HG02938 (cell line): Measurements from ENCODE around the gene SRPK3.

ENCODE experiments used
- ATAC-seq: cut with Tn5 transposase; IDR thresholded peaks from one replicate; pipeline ENCODE4 v1.9.1; 2021; ENCODE audit warnings: mild to moderate bottlenecking, moderate library complexity; ENCODE audit not compliant: unreplicated experiment

SRPK3 gene

DNA sequence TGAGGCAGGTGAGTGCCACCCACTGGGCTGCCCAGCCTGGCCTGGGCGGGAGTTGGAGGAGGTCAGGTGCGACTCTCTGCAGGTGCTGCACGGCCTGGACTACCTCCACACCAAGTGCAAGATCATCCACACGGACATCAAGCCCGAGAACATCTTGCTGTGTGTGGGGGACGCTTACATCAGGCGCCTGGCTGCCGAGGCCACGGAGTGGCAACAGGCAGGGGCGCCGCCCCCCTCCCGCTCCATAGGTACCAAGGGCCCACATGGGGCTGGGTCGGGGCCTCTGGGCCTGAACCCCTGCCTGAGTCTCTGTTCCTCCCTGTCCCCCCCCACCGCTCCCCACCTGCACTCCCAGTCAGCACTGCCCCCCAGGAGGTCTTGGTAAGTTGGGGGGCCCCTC, 2.0 kb downstream of the SRPK3 start:
- ATAC-seq = no peak

DNA sequence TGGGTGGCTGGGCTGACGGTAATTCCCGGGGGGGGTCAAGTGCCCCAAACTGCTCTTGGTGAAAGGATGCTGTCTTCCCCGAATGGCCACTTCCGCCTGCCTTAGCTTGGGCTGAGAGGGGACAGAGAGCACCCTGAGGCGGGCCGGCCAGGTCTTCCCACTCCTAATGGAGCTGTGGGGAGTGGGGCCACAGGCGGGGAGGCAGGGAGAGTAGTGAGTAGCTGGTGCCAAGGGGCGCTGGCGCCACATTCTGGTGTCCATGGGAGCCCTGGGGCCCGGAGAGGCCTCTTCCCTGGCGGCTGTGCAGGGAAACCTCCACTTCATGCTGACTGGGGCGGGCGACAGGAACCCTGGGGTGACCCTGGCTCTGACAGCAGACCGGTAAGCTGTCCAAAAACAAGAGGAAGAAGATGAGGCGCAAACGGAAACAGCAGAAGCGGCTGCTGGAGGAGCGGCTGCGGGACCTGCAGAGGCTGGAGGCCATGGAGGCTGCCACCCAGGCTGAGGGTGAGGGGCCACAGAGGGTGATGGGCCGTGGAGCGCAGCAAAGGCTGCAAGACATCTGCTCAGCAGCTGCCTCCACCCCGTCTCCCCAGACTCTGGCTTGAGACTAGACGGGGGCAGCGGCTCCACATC, 2.7 kb downstream of the SRPK3 start:
- no peak for ATAC-seq

- no peak for ATAC-seq
These were observed 3.6 kb downstream of the SRPK3 start for GRCh38 chrX:153784325-153784967.

- no peak for ATAC-seq
These were observed 5.8 kb downstream of the SRPK3 start for GRCh38 chrX:153786669-153787068.

DNA sequence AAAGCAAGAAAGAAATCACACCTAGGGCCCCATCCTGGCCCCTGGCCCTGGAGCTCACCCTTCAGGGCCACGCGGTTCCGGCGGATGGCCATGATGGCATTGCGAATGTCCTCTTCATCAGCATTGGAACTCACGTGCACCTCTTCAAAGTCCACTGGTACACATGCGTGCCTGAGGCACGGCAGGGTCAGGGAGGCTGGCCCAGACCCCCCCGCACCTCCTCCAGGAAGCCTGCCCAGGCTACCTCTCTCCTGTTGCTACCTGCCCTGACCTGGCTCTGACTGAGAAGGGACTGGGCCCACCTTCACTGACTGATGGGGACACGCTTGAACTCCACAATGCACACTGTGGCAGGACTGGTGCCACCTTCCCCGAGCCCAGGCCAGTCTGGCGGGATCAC, 8.8 kb downstream of the SRPK3 start:
- ATAC-seq = no peak

DNA sequence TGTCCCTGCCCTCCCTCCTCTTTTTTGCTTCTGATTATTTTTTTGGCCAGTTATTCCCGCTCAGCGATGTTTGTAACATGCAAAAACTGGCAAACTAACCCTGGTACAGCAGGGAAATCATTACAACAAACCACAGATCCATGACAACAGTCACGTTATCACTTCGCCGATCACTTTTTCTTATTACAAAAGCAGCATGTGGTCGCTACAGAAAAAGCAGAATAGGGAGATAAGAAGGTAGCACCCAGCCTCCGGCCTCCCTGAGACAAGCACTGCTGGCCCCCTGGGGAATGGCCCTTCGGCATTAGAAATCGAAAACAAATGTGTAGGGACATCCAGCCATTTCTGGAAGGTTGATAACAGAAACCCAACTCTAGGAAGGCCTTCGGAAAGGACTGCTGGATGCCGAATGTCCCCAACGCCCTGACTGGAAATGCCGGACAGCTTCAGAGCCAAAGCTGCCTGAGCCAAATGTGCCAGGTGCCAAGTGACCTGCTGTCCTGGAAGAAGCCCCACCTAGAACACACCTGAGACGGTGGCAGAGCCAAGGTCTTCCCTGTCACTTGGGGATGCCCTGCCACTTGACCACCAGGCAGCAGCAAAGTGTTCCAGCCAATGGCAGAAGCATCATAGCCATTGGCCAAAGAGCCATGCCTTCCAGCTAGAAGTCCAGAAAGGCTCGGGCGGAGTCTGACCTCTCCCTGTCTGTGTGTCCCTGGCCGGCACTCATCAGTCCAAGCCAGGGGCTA, 10.4 kb downstream of the SRPK3 start:
- no peak for ATAC-seq

GRCh38 chrX:153792368-153792767, 11.5 kb downstream of the SRPK3 start:
- no peak for ATAC-seq

DNA sequence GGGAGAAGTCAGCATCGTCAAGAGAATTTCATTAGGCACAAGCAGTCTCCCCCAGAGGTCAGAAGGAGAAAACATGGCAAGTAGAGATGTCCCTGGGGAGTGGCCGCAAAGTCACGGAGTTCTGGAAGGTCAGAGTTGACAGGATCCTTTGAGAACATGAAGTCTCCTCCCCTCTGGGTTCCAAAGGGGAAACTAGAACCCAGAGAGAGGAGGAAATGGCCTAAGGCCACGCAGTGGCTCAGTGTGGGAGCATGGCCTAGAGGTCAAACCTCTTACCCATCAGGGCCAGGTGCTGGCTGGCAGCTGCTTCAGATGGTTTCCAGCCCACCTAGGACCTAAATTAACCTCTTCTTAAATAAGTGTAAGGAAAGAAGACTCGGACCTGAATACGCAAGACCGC, 12.4 kb downstream of the SRPK3 start:
- no peak for ATAC-seq

DNA sequence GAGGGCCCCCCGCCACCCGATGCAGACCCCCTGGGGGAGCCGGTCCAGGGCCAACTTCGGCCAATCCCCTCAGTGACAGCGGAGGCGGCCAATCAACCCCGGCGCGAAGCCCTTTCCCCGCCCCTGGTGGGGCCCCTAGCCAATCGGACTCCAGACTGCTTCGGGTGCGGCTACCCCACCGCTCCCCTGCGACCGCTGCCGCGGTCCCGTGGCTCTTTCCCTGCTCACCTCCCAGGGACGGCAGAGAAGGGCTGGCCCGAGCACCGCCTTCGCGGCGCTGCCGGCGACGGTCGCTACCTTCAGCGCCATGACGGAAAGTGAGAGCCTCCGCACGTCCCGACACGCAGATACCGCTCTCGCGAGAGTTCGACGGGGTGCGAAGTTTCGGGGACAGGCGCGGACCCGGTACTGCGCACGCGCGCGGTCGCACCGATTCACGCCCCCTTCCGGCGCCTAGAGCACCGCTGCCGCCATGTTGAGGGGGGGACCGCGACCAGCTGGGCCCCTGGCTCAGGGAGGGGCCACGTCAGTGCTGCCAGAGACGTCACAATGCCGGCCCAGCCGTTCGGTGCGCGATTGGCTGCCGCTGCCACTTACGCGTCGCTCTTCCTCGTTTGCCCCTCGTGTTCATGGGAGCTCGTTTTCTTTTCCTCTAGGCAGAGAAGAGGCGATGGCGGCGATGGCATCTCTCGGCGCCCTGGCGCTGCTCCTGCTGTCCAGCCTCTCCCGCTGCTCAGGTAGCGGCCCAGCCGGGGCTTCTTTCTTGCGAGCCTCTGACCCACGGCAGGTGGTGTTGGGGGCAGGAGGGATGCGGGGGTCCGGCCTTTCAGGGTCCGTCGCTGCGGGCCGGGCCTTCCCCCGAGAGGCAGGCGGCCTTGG, 13.4 kb downstream of the SRPK3 start, which contains the start of the genes IDH3G and SSR4:
Gene IDH3G (minus strand): TSS at position 358 of the 879 bp plus-strand sequence. CDS start 49 bp downstream, at position 309.
Gene SSR4 (plus strand): TSS at position 651 of the 879 bp plus-strand sequence. CDS start 20 bp downstream, at position 671.
- ATAC-seq = peak; percentile 90

GRCh38 chrX:153794897-153795816, 14.3 kb downstream of the SRPK3 start:
- ATAC-seq = peak; percentile 18

DNA sequence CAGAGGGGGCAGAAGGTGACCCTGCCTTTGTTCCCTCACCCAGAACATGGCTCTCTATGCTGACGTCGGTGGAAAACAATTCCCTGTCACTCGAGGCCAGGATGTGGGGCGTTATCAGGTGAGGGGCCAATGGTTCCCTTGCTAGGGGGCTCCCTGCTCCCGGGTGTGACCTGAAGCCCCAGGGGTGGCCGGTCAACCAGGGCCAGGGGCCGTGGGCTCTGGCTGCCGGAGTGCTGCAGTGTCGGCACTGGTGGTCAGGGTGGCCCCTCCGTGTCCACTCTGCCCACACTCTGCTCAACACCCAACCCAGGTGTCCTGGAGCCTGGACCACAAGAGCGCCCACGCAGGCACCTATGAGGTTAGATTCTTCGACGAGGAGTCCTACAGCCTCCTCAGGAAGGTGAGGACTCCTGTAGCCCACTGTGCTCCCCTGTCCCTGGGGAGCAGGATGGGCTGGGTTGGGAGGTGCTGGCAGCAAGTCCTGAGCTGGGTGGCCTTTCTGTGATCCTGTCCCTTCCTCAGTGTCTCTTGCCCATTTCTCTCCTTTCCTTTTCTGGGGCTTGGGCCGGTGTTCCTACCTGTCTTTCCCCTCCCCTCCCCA, 16.7 kb downstream of the SRPK3 start:
- no peak for ATAC-seq

- ATAC-seq = no peak
These were observed 18.5 kb downstream of the SRPK3 start for GRCh38 chrX:153799326-153799725.

- ATAC-seq = no peak
These were observed 19.4 kb downstream of the SRPK3 start for GRCh38 chrX:153800177-153800722.

- ATAC-seq = no peak
These were observed 19.9 kb downstream of the SRPK3 start for GRCh38 chrX:153800746-153801145.

- no peak for ATAC-seq
These were observed 20.8 kb downstream of the SRPK3 start for GRCh38 chrX:153801669-153802068.

DNA sequence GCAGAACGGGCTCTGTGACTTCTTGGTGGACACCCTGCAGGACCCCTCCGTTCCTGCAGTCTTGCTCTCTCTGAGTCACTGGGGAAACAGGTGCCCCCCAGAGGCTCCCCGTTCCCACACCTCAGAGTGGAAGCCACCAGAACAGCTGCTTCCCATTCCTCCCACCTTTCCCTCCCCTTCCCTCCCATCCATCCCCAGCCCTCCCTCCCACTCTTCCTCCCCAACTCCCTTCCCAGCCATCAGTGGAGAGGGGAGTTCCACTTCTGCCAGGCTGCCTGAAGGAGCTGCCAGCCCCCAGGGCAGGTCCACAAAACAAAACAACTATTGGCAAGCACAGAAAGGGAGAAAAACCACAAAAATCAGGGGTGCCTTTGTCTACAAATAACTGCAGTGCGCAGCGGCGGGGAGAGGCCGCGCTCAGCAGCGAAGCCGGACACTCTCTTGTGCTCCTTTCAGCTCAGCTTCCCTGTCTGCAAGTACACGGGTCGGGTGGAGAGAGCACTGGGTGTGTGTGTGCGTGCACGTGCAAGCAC, 21.7 kb downstream of the SRPK3 start:
- no peak for ATAC-seq

DNA sequence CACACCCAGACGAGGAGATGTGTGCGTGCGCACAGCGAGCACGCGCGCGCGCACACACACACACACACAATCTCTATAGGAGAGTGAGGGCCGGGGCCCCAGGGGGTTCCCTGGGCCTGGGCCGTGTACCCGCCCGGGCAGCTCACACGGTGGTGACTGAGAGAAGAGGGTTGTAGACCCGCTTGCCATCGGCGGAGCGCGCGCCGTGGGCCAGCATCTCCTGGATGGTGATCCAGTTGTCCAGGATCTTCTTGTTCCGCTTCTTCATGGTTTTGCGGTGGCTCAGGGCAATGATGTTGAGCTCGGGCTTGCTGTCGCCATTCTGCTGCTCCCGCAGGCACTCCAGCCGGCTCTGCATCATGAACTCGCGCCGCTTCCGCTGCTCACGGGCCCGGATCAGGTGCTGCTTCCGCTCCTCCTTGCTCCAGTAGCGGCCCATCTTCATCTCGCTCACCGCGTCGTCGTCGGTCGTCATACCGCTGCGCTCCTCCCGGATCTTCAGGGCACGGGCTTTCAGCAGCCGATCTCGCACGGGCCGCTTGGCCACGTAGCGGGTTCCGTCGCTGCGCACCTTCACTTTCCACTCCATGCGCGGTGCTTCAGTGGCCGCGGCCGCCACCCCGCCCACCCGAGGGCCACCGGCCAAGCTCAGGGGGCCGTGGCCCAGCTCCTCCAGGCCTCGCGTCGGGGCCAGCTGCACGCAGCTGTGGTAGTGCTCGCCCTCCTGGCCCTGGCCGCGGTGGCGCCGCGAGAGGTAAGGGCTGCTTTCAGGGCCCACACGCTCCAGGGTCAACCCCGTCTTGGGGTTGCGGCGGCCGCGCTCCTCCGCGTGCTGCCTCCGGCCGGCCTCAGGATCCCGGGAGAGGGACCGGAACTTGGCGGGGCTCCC, 22.6 kb downstream of the SRPK3 start:
- no peak for ATAC-seq

DNA sequence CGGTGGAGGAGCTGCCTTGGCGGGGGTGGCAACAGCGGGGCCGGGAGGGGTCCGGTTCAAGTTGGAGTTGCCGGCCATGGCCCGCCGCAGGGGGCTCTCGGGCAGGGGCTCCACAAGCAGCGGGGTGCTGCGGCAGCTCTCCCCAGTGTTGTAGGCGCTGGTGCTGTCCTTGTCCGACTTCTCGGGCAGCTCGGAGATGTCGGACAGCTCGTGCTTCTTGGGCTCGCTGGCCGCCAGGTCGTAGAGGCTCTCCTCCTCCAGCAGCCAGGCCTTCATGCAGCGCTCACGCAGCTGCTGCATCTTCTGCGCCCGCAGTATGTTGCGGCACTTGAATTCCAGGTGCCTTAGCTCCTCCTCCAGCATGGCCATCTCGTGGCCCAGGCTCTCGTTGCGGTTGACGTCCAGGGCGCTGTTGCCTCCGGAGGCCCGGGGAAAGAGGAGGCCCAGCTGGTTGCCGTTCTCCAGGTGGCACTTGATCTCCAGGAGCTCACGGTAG, 23.3 kb downstream of the SRPK3 start:
- ATAC-seq = no peak
